ENCODE results near the gene QRFP.

GRCh38 chr9:130890124-130890523 lies 6.5 kb downstream of the QRFP start:
- TF ChIP-seq POLR2A (IDR thresholded peaks at IDR 0.05), result no peak
- TF ChIP-seq CTCF (IDR thresholded peaks at IDR 0.05), result no peak
